ENCODE measurements around the gene SBNO2.

The SBNO2 gene

DNA sequence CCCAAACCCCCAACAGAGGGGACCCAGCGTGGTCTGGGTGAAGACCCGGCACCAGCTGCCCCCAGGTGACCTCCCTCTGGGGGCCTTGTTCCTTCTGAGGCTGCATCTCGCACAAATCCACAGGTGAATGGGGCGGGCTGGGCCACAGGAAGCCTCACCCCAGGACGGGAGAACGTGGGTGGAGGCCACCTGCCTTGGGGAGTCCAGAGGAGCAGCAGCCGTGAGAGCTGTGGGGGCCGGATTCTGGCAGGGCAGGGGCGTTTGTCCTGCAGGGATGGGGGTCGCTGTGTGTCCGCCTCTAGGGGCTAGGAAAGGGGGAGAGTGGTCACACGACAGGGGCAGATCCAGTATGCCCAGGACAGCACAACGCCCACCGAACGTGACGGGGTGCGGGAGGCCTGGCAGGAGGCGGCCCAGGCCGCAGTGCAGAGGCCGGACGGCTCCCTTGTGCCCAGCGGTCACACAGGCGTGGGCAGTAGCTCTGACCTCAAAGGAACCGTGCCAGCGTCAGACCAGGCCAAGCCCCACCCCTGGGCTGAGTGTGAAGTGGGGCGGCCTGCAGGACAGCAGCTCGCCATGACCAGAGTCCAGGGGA, 85.6 kb downstream of the SBNO2 start:
- no peak for DNase-seq (ENCODE audit: low spot score)

DNA sequence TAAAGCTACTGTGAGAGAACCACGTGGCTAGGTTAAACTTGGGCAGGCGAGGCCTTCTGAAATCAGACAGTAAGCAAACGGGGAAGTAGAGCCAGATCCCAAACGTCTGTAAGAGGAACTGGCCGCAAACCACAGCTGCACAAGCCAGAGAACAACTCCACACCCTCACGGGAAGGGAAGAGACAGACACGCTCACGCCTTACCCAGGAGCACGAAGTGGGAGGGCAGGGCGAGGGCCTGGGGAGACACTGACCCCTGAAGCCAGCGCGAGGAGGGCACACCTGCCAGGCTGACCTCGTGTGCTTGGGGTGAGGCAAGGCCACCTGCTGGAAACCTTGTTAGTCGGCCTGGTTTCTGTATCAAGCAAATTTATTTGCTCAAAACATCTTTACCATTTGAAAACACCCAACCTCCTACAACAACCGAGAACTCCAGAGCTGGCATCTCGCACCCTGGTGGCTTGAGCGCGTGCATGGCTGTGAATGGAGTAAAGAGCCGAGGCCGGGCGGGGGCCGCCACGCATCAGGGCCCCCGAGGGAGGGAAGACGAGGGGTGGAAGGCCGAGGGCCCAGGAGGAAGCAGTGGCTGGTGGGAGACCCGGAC, 86.2 kb downstream of the SBNO2 start:
- no peak for DNase-seq (ENCODE audit: low spot score)

DNA sequence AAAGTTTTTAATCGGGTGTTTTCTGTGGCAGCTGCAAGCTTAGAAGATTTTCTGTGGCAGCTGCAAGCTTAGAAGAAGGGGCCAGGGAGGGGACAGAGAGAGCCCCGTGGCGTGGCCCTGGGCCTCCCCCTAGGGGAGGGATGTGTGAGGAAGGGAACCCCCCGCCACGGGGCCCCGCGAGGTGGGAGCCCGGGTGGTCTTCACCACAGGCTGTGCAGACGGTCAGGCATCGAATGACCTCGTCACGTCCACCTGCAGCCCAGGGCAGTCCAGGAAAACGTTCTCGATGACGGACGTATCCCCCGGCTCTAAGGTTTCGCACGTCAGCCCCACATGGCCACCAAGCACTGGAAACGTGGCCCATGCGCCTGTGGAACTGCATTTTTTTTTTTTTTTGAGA, 87.5 kb downstream of the SBNO2 start:
- no peak for DNase-seq (ENCODE audit: low spot score)

DNA sequence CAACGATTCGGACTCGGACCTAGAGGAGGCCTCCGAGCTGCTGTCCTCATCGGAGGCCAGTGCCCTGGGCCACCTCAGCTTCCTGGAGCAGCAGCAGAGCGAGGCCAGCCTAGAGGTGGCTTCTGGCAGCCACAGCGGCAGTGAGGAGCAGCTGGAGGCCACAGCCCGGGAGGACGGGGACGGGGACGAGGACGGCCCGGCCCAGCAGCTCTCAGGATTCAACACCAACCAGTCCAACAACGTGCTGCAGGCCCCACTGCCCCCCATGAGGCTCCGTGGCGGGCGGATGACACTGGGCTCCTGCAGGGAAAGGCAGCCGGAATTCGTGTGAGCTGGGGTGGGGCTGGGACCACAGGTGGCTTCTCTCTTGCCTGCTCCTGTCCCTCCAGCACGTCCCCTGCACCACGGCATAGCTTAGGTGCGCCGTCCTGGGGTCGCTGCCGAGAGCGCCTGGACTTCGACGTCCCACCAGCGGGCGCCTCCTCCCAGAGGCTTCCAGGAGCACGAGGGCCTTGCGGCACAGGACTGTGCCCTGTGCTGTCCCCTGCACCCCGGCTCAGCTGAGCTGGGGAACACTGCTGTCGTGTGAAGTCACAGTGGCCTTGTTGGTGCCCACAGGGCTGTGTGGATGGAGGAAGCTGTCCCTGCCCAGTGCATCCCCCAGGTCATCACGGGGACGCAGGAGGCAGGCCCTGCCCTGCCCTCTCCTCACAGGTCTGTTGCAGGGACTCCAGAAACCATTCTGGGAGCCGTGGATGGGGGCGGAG, 88.2 kb downstream of the SBNO2 start:
- no peak for DNase-seq (ENCODE audit: low spot score)

- DNase-seq (ENCODE audit: low spot score), result no peak
Observed at GRCh38 chr19:1085053-1085658, 88.9 kb downstream of the SBNO2 start.

DNA sequence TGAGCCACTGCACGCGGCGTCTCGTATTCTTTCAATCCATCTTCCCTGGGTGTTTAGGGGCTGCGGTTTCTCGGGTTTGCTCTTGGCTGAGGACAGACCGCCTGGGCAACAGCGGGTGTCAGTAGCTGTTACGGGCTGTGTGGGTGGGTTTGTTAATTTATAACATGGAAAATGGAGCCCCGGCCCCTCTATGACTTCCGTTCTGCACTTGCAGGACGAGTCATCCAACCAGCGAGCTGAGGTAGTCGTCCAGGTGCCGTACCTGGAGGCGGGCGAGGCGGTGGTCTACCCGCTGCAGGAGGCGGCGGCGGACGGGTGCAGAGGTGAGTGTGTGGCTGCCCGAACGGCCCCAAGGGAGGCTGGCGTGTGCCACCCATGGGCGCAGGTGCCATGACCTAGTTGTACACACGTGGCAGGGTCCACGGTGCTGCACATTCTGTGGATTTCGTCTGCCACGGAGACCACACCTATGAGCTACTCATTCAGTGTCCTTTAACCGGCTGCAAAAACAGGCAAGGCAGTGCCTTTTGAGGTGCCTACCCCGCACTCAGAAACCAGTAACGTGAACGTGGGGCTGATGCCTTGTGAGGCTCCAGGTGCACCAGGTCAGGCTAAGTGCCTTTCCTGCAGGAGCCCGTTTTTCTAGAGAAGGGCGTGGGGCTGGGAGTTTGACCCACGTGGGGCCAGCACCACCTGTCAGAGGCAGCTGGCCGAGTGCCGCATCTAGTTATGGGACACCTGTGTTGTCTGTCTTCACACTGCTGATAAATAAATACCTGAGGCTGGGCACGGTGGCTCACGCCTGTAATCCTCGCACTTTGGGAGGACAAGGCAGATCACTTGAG, 89.8 kb downstream of the SBNO2 start:
- no peak for DNase-seq (ENCODE audit: low spot score)

GRCh38 chr19:1082928-1083816, 90.9 kb downstream of the SBNO2 start:
- no peak for DNase-seq (ENCODE audit: low spot score)

DNA sequence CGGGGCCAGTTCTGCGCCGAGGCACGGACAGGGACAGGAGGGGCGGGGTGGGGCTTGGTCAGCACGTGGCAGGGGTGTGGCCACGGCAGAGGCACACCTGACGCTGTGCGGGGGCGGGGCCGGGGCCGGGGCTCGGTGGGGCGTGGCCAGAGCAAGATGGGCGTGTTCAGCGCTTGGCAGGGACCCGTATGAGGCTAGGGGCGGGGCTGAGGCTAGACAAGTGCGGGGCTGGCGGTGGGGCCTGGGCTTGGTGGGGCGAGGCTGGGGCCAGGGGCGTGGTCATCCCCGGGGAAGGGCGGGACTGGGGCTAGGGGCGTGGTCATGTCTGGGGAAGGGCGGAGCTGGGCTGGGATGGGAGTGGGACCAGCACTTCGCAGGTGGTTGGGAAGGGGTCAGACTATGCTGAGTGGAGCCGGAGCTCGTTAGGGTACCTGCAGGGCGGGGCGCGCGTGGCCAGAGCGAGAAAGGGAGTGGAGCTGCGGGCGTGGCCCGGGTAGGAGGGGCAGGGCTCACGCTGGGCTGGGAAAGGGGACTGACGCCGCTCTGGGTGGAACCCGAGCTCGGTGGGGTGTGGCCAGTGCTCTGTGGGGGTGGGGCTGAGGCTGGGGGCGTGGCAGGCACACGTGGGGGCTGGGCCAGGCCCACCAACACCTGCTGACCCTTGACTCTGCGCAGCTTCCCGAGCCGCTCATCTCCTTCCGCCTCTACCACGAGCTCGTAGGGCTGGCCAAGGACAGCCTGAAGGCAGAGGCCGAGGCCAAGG, 91.7 kb downstream of the SBNO2 start:
- peak; percentile 97 for DNase-seq (ENCODE audit: low spot score)

DNA sequence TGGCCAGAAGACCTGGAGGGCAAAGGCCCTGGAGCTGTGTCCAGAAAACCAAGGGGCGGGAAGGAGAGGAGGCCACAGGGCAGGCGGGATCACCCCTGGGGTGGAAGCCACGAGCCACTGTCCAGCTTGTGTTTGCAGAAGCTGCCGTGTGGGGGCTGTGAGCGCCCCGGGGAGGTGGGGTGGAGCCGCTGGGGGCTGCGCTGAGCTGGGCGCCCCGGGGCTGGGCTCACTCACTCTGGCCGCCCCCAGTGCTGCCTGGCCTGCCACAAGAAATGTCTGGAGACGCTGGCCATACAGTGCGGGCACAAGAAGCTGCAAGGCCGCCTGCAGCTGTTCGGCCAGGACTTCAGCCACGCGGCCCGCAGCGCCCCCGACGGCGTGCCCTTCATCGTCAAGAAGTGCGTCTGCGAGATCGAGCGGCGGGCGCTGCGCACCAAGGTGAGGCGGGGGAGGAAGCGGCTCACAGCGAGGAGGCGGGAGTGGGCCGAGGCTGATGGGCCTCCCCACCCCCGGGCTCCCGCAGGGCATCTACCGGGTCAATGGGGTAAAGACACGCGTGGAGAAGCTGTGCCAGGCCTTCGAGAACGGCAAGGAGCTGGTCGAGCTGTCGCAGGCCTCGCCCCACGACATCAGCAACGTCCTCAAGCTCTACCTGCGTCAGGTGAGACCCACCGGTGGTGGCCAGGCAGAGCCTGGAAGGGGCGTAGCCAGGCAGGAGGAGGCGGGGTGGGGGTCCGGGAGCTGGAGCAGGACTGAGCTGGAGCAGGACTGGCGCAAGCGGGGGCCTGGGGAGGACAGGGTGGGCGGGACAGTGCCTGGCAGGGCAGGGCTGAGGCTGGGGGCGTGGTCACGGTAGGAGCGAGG, 92.5 kb downstream of the SBNO2 start:
- DNase-seq (ENCODE audit: low spot score), result no peak

GRCh38 chr19:1080360-1081161, 93.5 kb downstream of the SBNO2 start:
- DNase-seq (ENCODE audit: low spot score), result no peak

GRCh38 chr19:1079566-1080111, 94.4 kb downstream of the SBNO2 start:
- no peak for DNase-seq (ENCODE audit: low spot score)

GRCh38 chr19:1076951-1077350, 97.1 kb downstream of the SBNO2 start:
- no peak for DNase-seq (ENCODE audit: low spot score)

GRCh38 chr19:1076046-1076386, 98.1 kb downstream of the SBNO2 start:
- no peak for DNase-seq (ENCODE audit: low spot score)

DNA sequence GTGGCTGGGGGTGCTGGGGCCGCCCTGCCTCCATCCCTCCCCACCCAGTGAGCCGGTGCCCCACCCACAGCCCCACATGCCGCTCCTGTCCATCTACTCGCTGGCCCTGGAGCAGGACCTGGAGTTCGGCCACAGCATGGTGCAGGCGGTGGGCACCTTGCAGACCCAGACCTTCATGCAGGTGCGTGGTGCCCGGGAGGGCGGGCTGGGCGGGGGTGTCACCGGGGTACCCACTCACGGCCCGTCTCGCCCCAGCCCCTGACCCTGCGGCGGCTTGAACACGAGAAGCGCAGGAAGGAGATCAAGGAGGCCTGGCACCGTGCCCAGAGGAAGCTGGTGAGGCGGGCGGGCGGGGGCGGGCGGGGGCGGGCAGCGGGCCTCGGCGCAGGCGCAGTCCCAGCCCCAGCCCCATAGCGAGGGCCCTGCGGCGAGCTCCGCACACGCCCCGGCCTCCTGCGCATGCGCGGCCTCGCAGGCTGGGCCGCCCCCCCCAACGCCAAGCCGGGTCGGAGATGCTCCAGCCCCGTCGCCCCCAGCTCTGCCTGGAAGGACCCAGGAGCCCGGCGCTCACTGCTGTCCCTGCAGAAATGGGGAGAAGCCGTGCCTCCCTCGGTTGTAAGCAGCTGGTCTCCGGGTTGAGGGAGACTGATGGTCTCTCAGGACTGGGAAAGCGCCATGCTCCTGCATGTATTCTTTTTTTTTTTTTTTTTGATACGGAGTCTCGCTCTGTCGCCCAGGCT, 99.4 kb downstream of the SBNO2 start:
- no peak for DNase-seq (ENCODE audit: low spot score)

DNA sequence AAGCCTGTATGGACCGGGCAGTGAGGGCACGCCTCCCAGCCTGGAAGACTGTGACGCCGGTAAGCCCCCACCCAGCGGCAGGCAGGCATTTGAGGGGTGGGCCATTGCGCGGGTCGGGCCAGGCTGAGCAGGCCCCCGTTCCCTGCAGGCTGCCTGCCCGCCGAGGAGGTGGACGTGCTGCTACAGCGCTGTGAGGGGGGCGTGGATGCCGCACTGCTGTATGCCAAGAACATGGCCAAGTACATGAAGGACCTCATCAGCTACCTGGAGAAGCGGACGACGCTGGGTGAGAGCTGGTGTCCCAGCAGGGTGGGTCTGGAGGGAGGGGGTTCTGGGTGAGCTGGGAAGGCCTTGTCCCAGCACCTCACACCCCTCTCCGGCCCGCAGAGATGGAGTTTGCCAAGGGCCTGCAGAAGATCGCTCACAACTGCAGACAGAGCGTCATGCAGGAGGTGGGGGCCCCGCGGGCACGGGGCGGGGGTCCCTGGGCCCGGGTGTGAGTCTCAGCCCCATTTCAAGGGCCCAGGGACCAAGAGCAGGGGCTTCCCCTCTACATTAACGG, 100.0 kb downstream of the SBNO2 start:
- no peak for DNase-seq (ENCODE audit: low spot score)

DNA sequence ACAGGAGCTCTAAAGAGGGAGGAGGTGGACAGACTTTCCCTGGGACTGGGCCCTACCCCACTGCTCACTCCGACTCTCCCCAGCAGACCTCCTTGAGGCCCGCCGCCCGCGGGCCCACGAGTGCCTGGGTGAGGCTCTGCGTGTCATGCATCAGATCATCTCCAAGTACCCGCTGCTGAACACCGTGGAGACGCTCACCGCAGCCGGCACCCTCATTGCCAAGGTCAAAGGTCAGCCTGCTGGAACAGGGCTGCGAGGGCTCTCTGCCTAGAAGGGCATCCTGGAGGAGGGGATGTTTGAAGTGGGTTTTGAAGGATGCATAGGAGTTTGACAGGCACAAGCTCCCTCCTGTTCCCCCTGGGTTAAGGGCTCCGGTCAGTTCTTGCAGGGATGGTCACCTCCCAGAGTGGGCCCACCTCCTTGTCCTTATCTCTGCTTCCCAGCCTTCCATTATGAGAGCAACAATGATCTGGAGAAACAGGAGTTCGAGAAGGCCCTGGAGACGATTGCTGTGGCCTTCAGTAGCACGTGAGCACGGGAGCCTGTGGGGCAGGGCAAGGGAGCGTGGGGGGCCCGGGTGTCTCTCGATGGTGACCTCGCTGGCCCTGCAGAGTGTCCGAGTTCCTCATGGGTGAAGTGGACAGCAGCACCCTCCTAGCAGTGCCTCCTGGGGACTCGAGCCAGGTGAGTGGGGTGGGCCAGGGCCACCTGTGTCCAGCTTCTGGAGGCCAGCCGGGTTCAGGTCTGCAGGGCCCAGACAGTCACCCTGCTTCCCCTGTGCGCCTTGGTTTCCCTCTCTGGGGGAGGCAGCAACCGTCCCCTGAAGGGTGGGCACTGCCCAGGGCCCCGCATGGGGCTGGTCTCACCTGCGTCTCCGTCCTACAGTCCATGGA, 100.8 kb downstream of the SBNO2 start:
- DNase-seq (ENCODE audit: low spot score), result no peak

Data from iPS-NIHi11 (cell line).